SK-N-SH treated with all-trans-retinoic acid at 6 μM for 48 hours (cell line): Measurements from ENCODE around the gene NOBOX.
A peak's percentile ranks its signal among the peaks of the same experiment; 100 is the strongest.

ENCODE experiments used
- ATAC-seq: fragments of 200-7000 bp; cut with Tn5 transposase; 3 replicates; pipeline ENCODE4 v1.9.1; 2020; ENCODE audit warnings: mild to moderate bottlenecking, moderate library complexity
- ARNTL ChIP-seq: fragments of 450-650 bp; formaldehyde crosslinking; IDR thresholded peaks from 2 replicates; pipeline ENCODE4 v1.5.0; 2020; ENCODE audit warnings: low read depth, mild to moderate bottlenecking, moderate library complexity, borderline replicate concordance
- BACH2 ChIP-seq: fragments of 250-450 bp; sonication (Bioruptor Pico); IDR thresholded peaks from 2 replicates; pipeline ENCODE4 v1.9.0; 2021; ENCODE audit warnings: mild to moderate bottlenecking, borderline replicate concordance
- CSDC2 ChIP-seq: fragments of 250-450 bp; sonication (Bioruptor Pico); IDR thresholded peaks from 2 replicates; pipeline ENCODE4 v1.5.0; 2020; ENCODE audit warnings: mild to moderate bottlenecking, moderate library complexity
- ESRRG ChIP-seq: fragments of 250-450 bp; sonication (Bioruptor Pico); IDR thresholded peaks from 2 replicates; pipeline ENCODE4 v1.6.1; 2021; ENCODE audit warnings: mild to moderate bottlenecking
- GLIS3 ChIP-seq: fragments of 250-450 bp; sonication (Bioruptor Pico); IDR thresholded peaks from 2 replicates; pipeline ENCODE4 v1.5.0; 2020; ENCODE audit warnings: mild to moderate bottlenecking, moderate library complexity
- ISL1 ChIP-seq: fragments of 250-450 bp; sonication (Bioruptor Pico); IDR thresholded peaks from 2 replicates; pipeline ENCODE4 v2.1.2; 2022; ENCODE audit warnings: mild to moderate bottlenecking, moderate library complexity
- OSR1 ChIP-seq: fragments of 250-450 bp; sonication (Bioruptor Pico); IDR thresholded peaks from 2 replicates; pipeline ENCODE4 v1.8.0; 2022; ENCODE audit warnings: moderate library complexity, mild to moderate bottlenecking, inconsistent platforms
- PPARA ChIP-seq: fragments of 250-450 bp; sonication (Bioruptor Pico); IDR thresholded peaks from 2 replicates; pipeline ENCODE4 v1.5.0; 2020; ENCODE audit warnings: mild to moderate bottlenecking, borderline replicate concordance
- RARB ChIP-seq: fragments of 250-450 bp; sonication (Bioruptor Pico); IDR thresholded peaks from 2 replicates; pipeline ENCODE4 v1.8.0; 2021; ENCODE audit warnings: mild to moderate bottlenecking, moderate library complexity
- SNAI2 ChIP-seq: fragments of 250-450 bp; sonication (Bioruptor Pico); IDR thresholded peaks from 2 replicates; pipeline ENCODE4 v1.5.0; 2020; ENCODE audit warnings: mild to moderate bottlenecking, moderate library complexity
- TCF4 ChIP-seq: fragments of 250-450 bp; sonication (Bioruptor Pico); IDR thresholded peaks from 2 replicates; pipeline ENCODE4 v1.8.0; 2021; ENCODE audit warnings: mild to moderate bottlenecking, moderate library complexity, borderline replicate concordance
- TOX ChIP-seq: fragments of 250-450 bp; sonication (Bioruptor Pico); IDR thresholded peaks from 2 replicates; pipeline ENCODE4 v1.8.0; 2021; ENCODE audit warnings: mild to moderate bottlenecking, moderate library complexity, borderline replicate concordance
- ZC3H10 ChIP-seq: fragments of 250-450 bp; sonication (Bioruptor Pico); IDR thresholded peaks from 2 replicates; pipeline ENCODE4 v1.5.1; 2021; ENCODE audit warnings: mild to moderate bottlenecking, moderate library complexity
- ZFP3 ChIP-seq: fragments of 250-450 bp; sonication (Bioruptor Pico); IDR thresholded peaks from 2 replicates; pipeline ENCODE4 v1.5.0; 2020; ENCODE audit warnings: mild to moderate bottlenecking, moderate library complexity
- ZFP30 ChIP-seq: fragments of 450-650 bp; formaldehyde crosslinking; IDR thresholded peaks from 2 replicates; pipeline ENCODE4 v1.5.0; 2022; ENCODE audit warnings: mild to moderate bottlenecking, moderate library complexity
- ZNF565 ChIP-seq: fragments of 450-650 bp; formaldehyde crosslinking; conservative IDR thresholded peaks from 2 replicates; pipeline ENCODE4 v1.5.0; 2020; ENCODE audit warnings: low read depth, mild to moderate bottlenecking, moderate library complexity
- ZNF70 ChIP-seq: fragments of 450-650 bp; formaldehyde crosslinking; IDR thresholded peaks from 2 replicates; pipeline ENCODE4 v1.5.0; 2020; ENCODE audit warnings: mild to moderate bottlenecking, moderate library complexity
- ZNF8 ChIP-seq: fragments of 450-650 bp; formaldehyde crosslinking; IDR thresholded peaks from 2 replicates; pipeline ENCODE4 v1.5.0; 2020; ENCODE audit warnings: mild to moderate bottlenecking, moderate library complexity
- TF ChIP-seq, protein P1 (sequence below): fragments of 250-450 bp; sonication (Bioruptor Pico); IDR thresholded peaks from 2 replicates; pipeline ENCODE4 v1.8.0; 2020; ENCODE audit warnings: mild to moderate bottlenecking, moderate library complexity, borderline replicate concordance
- TF ChIP-seq, protein P2 (sequence below): fragments of 250-450 bp; sonication (Bioruptor Pico); IDR thresholded peaks from 2 replicates; pipeline ENCODE4 v1.5.0; 2020; ENCODE audit warnings: mild to moderate bottlenecking, moderate library complexity
- TF ChIP-seq, protein P3 (sequence below): fragments of 250-450 bp; sonication (Bioruptor Pico); IDR thresholded peaks from 2 replicates; pipeline ENCODE4 v1.5.1; 2021; ENCODE audit warnings: mild to moderate bottlenecking, moderate library complexity
- TF ChIP-seq, protein P4 (sequence below): fragments of 250-450 bp; sonication (Bioruptor Pico); IDR thresholded peaks from 2 replicates; pipeline ENCODE4 v1.8.0; 2021; ENCODE audit warnings: low read depth, mild to moderate bottlenecking, moderate library complexity, borderline replicate concordance

NOBOX gene

DNA sequence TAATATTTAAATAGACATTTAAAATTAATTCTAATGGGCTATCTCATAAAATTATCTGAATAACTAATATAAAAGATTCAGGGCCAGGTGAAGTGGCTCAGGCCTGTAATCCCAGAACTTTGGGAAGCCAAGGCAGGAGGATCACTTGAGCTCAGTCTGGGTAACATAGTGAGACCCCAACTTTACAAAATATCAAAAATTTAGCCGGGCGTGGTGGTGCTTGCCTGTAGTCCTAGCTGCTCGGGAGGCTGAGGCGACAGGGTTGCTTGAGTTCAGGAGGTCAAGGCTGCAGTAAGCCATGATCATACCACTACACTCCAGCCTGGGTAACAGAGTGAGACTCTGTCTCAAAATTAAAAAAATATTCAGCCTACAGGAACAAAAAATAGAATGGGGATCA, 12.5 kb downstream of the NOBOX start:
- ATAC-seq, result no peak
- TF ChIP-seq BACH2 (CRISPR knock-in tag), result no peak
- no peak for TF ChIP-seq ZC3H10 (CRISPR knock-in tag)
- no peak for TF ChIP-seq SNAI2 (CRISPR knock-in tag)
- TF ChIP-seq ESRRG, result no peak
- TF ChIP-seq, protein P1, sequence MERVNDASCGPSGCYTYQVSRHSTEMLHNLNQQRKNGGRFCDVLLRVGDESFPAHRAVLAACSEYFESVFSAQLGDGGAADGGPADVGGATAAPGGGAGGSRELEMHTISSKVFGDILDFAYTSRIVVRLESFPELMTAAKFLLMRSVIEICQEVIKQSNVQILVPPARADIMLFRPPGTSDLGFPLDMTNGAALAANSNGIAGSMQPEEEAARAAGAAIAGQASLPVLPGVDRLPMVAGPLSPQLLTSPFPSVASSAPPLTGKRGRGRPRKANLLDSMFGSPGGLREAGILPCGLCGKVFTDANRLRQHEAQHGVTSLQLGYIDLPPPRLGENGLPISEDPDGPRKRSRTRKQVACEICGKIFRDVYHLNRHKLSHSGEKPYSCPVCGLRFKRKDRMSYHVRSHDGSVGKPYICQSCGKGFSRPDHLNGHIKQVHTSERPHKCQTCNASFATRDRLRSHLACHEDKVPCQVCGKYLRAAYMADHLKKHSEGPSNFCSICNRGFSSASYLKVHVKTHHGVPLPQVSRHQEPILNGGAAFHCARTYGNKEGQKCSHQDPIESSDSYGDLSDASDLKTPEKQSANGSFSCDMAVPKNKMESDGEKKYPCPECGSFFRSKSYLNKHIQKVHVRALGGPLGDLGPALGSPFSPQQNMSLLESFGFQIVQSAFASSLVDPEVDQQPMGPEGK (CRISPR knock-in tag), result no peak

DNA sequence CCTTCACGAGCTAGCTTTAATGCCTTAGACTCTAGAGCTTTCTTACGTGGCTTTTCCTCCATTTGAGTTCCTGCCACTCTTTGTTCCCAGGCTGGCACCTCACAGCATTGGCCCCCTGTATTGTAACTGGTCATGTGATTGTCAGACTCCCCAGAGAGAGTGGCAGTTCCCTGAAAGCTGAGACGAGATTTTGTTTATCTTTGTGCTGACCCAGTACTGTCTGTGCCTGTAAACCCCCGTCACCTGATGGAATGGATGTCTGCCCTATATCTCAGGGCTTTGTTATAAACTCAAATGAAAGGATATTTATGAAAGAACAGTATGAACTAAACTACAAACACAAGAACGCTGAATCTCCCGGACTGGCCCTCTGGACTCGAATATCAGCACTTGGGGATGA, 13.0 kb downstream of the NOBOX start:
- TF ChIP-seq OSR1 (CRISPR knock-in tag), result no peak
- TF ChIP-seq ARNTL, result no peak
- no peak for TF ChIP-seq ZC3H10 (CRISPR knock-in tag)
- TF ChIP-seq, all 23 proteins: peak for 0
- no peak for ATAC-seq

DNA sequence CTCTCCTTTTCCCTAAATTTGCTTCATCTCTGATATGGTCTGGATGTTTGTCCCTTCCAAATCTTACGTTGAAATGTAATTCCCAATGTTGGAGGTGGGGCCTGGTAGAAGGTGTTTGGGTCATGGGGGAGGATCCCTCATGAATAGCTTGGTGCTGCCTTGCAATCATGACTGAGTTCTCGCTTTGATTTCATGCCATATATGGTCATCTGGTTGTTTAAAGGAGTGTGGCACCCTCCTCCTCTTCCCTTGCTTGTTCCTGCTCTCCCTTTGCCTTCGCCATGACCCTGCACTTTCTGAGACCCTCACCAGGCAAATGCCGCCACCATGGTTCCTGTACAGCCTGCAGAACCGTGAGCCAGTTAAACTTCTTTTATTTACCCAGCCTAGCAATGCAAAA, 14.5 kb downstream of the NOBOX start:
- TF ChIP-seq ZC3H10 (CRISPR knock-in tag) (no peak), BACH2 (CRISPR knock-in tag) (no peak), ISL1 (no peak), ZNF70 (CRISPR knock-in tag) (no peak), ARNTL (no peak), TOX (CRISPR knock-in tag) (no peak), OSR1 (CRISPR knock-in tag) (no peak), TCF4 (CRISPR knock-in tag) (no peak), ZFP3 (CRISPR knock-in tag) (no peak), CSDC2 (no peak), RARB (no peak), ESRRG (no peak), ZNF8 (no peak), ZNF565 (no peak)
- ATAC-seq, result no peak

DNA sequence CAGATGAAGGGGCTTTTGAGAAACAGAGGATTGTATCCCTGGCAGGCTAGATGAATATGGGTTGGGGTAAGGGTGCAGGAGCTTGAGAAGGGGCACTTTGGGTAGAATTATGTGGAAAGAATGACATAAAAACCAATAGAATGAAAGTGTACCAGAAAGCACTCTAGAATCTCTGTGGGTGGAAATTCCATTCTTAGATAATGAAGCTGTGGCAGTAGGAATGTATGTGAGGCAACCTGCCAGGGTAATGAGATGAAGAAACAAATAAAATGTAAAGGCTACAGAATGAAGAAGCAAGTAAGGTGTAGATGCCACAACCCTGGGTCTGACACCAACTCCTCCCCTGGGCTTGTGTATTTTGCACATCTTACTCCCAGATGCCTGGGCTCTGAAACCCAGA, 16.8 kb downstream of the NOBOX start:
- no peak for TF ChIP-seq ZFP3 (CRISPR knock-in tag)
- TF ChIP-seq, protein P2, sequence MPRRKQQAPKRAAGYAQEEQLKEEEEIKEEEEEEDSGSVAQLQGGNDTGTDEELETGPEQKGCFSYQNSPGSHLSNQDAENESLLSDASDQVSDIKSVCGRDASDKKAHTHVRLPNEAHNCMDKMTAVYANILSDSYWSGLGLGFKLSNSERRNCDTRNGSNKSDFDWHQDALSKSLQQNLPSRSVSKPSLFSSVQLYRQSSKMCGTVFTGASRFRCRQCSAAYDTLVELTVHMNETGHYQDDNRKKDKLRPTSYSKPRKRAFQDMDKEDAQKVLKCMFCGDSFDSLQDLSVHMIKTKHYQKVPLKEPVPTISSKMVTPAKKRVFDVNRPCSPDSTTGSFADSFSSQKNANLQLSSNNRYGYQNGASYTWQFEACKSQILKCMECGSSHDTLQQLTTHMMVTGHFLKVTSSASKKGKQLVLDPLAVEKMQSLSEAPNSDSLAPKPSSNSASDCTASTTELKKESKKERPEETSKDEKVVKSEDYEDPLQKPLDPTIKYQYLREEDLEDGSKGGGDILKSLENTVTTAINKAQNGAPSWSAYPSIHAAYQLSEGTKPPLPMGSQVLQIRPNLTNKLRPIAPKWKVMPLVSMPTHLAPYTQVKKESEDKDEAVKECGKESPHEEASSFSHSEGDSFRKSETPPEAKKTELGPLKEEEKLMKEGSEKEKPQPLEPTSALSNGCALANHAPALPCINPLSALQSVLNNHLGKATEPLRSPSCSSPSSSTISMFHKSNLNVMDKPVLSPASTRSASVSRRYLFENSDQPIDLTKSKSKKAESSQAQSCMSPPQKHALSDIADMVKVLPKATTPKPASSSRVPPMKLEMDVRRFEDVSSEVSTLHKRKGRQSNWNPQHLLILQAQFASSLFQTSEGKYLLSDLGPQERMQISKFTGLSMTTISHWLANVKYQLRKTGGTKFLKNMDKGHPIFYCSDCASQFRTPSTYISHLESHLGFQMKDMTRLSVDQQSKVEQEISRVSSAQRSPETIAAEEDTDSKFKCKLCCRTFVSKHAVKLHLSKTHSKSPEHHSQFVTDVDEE (CRISPR knock-in tag), result no peak
- TF ChIP-seq PPARA (CRISPR knock-in tag), result no peak
- no peak for TF ChIP-seq ARNTL
- TF ChIP-seq, protein P3, sequence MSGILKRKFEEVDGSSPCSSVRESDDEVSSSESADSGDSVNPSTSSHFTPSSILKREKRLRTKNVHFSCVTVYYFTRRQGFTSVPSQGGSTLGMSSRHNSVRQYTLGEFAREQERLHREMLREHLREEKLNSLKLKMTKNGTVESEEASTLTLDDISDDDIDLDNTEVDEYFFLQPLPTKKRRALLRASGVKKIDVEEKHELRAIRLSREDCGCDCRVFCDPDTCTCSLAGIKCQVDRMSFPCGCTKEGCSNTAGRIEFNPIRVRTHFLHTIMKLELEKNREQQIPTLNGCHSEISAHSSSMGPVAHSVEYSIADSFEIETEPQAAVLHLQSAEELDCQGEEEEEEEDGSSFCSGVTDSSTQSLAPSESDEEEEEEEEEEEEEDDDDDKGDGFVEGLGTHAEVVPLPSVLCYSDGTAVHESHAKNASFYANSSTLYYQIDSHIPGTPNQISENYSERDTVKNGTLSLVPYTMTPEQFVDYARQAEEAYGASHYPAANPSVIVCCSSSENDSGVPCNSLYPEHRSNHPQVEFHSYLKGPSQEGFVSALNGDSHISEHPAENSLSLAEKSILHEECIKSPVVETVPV (CRISPR knock-in tag), result no peak
- TF ChIP-seq RARB, result no peak
- no peak for TF ChIP-seq GLIS3 (CRISPR knock-in tag)
- TF ChIP-seq ZNF565, result no peak
- TF ChIP-seq ESRRG, result no peak
- no peak for TF ChIP-seq ZC3H10 (CRISPR knock-in tag)
- no peak for TF ChIP-seq OSR1 (CRISPR knock-in tag)
- no peak for TF ChIP-seq ZFP30 (CRISPR knock-in tag)
- TF ChIP-seq TCF4 (CRISPR knock-in tag), result no peak
- TF ChIP-seq SNAI2 (CRISPR knock-in tag), result no peak
- no peak for TF ChIP-seq BACH2 (CRISPR knock-in tag)
- TF ChIP-seq CSDC2, result no peak
- TF ChIP-seq ISL1, result no peak
- no peak for ATAC-seq

DNA sequence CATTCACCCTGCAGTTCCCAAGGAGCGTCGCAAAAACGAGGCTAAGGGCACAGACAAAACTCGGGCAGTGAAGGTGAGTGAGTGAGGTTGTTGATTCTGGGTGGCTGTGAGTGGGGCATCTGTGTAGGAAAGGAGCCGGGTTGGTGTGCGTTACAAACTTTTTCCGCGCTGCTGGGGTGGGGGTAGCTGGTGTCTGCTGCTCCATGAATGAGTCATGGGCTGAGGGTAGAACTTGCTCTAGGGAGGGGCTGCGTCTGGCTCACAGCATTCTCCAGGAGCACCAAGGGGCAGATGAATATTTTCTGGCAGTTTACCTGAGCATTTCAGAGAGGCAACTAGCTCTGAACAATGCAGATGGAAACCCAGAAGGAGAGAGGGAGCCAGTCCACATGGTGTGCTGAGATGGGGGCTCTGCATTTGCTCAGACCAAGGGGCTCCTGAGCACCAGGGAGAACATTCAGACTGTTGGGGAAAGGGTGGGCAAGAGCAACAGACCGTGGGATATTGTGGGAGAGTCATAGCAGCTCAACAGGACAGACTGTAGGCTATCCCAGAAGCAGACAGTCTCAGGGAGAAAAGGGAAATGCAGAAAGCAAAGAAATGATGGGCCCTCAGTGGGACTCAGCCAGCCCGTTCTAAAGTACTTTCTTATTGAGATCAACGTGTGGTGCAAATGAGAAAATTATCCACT, 18.8 kb downstream of the NOBOX start:
- peak; percentile 31; the same call in 1 of the 3 replicates for ATAC-seq

More for the DNA sequence above, 18.8 kb downstream of the NOBOX start:
- TF ChIP-seq, protein P4, sequence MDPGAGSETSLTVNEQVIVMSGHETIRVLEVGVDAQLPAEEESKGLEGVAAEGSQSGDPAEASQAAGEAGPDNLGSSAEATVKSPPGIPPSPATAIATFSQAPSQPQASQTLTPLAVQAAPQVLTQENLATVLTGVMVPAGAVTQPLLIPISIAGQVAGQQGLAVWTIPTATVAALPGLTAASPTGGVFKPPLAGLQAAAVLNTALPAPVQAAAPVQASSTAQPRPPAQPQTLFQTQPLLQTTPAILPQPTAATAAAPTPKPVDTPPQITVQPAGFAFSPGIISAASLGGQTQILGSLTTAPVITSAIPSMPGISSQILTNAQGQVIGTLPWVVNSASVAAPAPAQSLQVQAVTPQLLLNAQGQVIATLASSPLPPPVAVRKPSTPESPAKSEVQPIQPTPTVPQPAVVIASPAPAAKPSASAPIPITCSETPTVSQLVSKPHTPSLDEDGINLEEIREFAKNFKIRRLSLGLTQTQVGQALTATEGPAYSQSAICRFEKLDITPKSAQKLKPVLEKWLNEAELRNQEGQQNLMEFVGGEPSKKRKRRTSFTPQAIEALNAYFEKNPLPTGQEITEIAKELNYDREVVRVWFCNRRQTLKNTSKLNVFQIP (CRISPR knock-in tag), result no peak
- TF ChIP-seq, protein P3 (CRISPR knock-in tag), result no peak
- no peak for TF ChIP-seq GLIS3 (CRISPR knock-in tag)
- TF ChIP-seq RARB, result no peak
- no peak for TF ChIP-seq TOX (CRISPR knock-in tag)
- no peak for TF ChIP-seq ARNTL
- no peak for TF ChIP-seq ISL1
- TF ChIP-seq CSDC2, result no peak
- TF ChIP-seq ZNF70 (CRISPR knock-in tag), result no peak
- no peak for TF ChIP-seq ZC3H10 (CRISPR knock-in tag)
- no peak for TF ChIP-seq ZNF565
- TF ChIP-seq OSR1 (CRISPR knock-in tag), result no peak
- TF ChIP-seq, all 23 proteins: peak for 0
